Measurements from ENCODE around the gene KCNQ1.

- TF ChIP-seq, protein P1, sequence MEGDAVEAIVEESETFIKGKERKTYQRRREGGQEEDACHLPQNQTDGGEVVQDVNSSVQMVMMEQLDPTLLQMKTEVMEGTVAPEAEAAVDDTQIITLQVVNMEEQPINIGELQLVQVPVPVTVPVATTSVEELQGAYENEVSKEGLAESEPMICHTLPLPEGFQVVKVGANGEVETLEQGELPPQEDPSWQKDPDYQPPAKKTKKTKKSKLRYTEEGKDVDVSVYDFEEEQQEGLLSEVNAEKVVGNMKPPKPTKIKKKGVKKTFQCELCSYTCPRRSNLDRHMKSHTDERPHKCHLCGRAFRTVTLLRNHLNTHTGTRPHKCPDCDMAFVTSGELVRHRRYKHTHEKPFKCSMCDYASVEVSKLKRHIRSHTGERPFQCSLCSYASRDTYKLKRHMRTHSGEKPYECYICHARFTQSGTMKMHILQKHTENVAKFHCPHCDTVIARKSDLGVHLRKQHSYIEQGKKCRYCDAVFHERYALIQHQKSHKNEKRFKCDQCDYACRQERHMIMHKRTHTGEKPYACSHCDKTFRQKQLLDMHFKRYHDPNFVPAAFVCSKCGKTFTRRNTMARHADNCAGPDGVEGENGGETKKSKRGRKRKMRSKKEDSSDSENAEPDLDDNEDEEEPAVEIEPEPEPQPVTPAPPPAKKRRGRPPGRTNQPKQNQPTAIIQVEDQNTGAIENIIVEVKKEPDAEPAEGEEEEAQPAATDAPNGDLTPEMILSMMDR (IDR thresholded peaks at IDR 0.05; ENCODE audit: low read length): no peak
- no peak for TF ChIP-seq EZH2 (IDR thresholded peaks at IDR 0.05; ENCODE audit: borderline replicate concordance, low read length)
These were observed 3.6 kb upstream of the KCNQ1 start for GRCh38 chr11:2441171-2441570.
